Measurements from ENCODE around the gene USH2A. TPM values are rescaled to one million over a fixed set of nuclear protein-coding genes. Genes with fewer than 3 reads are reported as not detected.

The USH2A gene
- total RNA-seq, 2 donors from 2014 or later = 0.74 TPM; not detected in 1

DNA sequence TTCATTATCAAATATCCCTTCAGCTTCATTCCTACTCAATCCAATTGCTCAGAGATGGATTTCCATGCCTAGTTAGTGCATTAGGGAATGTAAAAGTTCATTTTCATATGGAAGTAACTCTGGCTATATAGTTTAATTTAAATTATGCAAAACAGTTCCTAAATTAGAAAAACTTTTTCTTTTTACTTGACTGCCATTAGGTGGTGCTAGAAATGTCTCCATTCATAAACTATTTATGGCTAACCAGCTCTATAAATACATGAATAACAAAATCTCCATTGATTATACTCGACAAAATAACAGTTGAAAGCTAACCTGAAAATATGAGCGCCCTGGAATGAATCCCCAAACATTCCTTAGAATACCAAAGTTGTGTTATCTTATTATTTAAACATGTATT, 311.4 kb downstream of the USH2A start:
- intact Hi-C loops (cut with DNase I) = no loop called here
- WGBS = 68% methylated on average over 2 of the region's 2 CpGs
- no peak for DNase-seq (ENCODE audit: low spot score)
- Histone ChIP-seq H3K4me1 (replicated peaks) (no peaks in the 10 kb centered on the region), H3K9me3 (no peaks in the 10 kb centered on the region), H3K4me3 (no peak overlapping the region), H3K36me3 (no peaks in the 10 kb centered on the region), H3K27me3 (replicated peaks; ENCODE audit: insufficient read depth) (no peaks in the 10 kb centered on the region), H3K27ac (no peak overlapping the region)
- TF ChIP-seq, protein P1, sequence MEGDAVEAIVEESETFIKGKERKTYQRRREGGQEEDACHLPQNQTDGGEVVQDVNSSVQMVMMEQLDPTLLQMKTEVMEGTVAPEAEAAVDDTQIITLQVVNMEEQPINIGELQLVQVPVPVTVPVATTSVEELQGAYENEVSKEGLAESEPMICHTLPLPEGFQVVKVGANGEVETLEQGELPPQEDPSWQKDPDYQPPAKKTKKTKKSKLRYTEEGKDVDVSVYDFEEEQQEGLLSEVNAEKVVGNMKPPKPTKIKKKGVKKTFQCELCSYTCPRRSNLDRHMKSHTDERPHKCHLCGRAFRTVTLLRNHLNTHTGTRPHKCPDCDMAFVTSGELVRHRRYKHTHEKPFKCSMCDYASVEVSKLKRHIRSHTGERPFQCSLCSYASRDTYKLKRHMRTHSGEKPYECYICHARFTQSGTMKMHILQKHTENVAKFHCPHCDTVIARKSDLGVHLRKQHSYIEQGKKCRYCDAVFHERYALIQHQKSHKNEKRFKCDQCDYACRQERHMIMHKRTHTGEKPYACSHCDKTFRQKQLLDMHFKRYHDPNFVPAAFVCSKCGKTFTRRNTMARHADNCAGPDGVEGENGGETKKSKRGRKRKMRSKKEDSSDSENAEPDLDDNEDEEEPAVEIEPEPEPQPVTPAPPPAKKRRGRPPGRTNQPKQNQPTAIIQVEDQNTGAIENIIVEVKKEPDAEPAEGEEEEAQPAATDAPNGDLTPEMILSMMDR (IDR thresholded peaks at IDR 0.05) = no peak
- TF ChIP-seq POLR2AphosphoS5 (IDR thresholded peaks at IDR 0.05) = no peak
- no peak for TF ChIP-seq POLR2A (IDR thresholded peaks at IDR 0.05)

DNA sequence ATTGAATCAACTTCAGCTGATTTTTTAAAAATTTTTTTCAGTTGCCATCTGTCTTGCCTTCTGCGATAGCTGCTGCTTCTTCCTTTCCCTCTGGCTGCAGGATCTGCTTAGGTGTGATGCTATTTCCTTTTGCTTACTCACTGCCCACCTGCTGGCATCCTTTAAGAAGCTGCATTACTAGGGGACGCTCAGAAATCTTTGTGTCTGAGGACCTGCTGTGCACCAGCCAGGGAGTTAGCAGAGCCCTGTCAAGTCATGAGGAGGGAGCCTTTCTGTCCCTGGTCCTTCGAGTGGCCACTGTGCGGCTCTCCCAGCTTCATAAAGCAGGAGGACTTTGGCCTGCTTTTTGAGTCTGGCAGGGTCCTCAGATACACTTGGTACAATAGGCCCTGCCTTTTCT, 327.8 kb downstream of the USH2A start:
- DNase-seq (ENCODE audit: low spot score) = no peak
- H3K4me3 ChIP-seq = no peak overlapping the region
- intact Hi-C loops (cut with DNase I) = no loop called here
- no peak overlapping the region for H3K27ac ChIP-seq
- H3K4me1 ChIP-seq (replicated peaks) = no peaks in the 10 kb centered on the region
- TF ChIP-seq POLR2A (IDR thresholded peaks at IDR 0.05) (no peak), POLR2AphosphoS5 (IDR thresholded peaks at IDR 0.05) (no peak)
- TF ChIP-seq, protein P1 (IDR thresholded peaks at IDR 0.05) = no peak
- WGBS = 64% methylated on average over 4 of the region's 4 CpGs
- H3K27me3 ChIP-seq (replicated peaks; ENCODE audit: insufficient read depth) = no peaks in the 10 kb centered on the region
- H3K36me3 ChIP-seq = no peaks in the 10 kb centered on the region
- no peaks in the 10 kb centered on the region for H3K9me3 ChIP-seq

DNA sequence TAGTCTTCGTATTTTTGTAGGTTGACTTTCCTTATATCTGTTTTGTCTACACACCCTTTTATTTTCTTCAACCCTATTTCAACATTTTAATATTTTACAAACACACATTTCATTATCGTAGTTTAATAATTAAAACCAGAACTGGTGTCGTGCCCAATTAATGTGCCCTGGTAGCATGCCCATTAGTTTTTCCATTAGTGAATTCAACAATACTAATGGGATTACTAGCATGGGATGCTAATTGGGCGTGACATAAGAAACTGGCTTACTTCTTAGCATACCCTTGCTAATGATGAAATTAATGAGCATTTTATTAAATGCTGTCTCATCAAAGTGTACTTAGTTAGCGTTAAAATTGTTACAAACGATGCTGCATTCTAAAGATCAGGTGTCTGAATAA, 332.7 kb downstream of the USH2A start:
- TF ChIP-seq, protein P1 (IDR thresholded peaks at IDR 0.05) = no peak
- TF ChIP-seq POLR2AphosphoS5 (IDR thresholded peaks at IDR 0.05) (no peak), POLR2A (IDR thresholded peaks at IDR 0.05) (no peak)
- WGBS = 88% methylated on average over 6 of the region's 6 CpGs
- intact Hi-C loops (cut with DNase I) = no loop called here
- no peak for DNase-seq (ENCODE audit: low spot score)
- H3K4me3 ChIP-seq = no peak overlapping the region
- H3K27me3 ChIP-seq (replicated peaks; ENCODE audit: insufficient read depth) = no peaks in the 10 kb centered on the region
- H3K4me1 ChIP-seq (replicated peaks) = no peaks in the 10 kb centered on the region
- no peaks in the 10 kb centered on the region for H3K36me3 ChIP-seq
- no peak overlapping the region for H3K27ac ChIP-seq
- H3K9me3 ChIP-seq = no peaks in the 10 kb centered on the region

DNA sequence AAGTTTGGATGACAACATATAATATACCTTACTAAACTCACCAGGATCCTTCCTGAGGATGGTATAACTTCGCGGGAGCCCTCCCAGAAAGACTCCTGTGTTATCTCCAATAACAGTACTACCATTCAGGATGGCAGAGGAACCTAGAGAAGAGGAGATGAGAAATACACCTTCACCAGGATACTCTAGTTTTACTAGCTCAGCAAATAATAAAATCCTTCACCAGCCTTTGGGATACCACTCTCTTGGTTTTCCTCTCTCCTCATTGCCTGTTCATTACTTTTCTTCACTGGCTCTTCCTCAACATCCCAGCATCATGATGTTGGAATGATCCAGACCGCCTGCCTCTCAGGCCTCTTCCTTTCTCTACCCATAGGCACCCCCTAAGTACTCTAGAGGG, 336.6 kb downstream of the USH2A start:
- DNase-seq (ENCODE audit: low spot score) = no peak
- H3K27me3 ChIP-seq (replicated peaks; ENCODE audit: insufficient read depth) = no peaks in the 10 kb centered on the region
- TF ChIP-seq POLR2A (IDR thresholded peaks at IDR 0.05) = no peak
- no peak for TF ChIP-seq POLR2AphosphoS5 (IDR thresholded peaks at IDR 0.05)
- TF ChIP-seq, protein P1 (IDR thresholded peaks at IDR 0.05) = no peak
- 97% methylated on average over 3 of the region's 3 CpGs for WGBS
- H3K4me1 ChIP-seq (replicated peaks) = no peaks in the 10 kb centered on the region
- intact Hi-C loops (cut with DNase I) = no loop called here
- H3K4me3 ChIP-seq = no peak overlapping the region
- H3K27ac ChIP-seq = no peak overlapping the region
- H3K36me3 ChIP-seq = no peaks in the 10 kb centered on the region
- H3K9me3 ChIP-seq = no peaks in the 10 kb centered on the region

DNA sequence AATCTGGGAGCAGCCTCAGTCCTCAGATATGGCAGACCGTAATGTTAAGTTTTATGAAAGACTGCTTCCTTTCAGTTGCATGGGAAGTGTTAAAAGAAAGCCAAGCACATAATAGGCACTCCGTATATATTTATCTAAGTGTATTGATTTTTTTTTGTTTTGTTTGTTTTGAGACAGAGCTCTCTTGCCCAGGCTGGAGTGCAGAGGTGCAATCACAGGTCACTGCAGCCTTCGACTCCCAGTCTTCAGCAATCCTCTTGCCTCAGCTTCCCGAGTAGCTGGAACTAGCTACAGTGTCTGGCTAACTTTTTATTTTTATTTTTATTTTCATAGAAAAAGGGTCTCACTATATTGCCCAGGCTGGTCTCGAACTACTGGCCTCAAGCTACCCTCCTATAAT, 341.8 kb downstream of the USH2A start:
- Histone ChIP-seq H3K27ac (no peak overlapping the region), H3K9me3 (no peaks in the 10 kb centered on the region), H3K36me3 (no peaks in the 10 kb centered on the region), H3K4me3 (no peak overlapping the region), H3K4me1 (replicated peaks) (no peaks in the 10 kb centered on the region), H3K27me3 (replicated peaks; ENCODE audit: insufficient read depth) (no peaks in the 10 kb centered on the region)
- WGBS = 68% methylated on average over 5 of the region's 5 CpGs
- no peak for DNase-seq (ENCODE audit: low spot score)
- no peak for TF ChIP-seq POLR2A (IDR thresholded peaks at IDR 0.05)
- TF ChIP-seq, protein P1 (IDR thresholded peaks at IDR 0.05) = no peak
- TF ChIP-seq POLR2AphosphoS5 (IDR thresholded peaks at IDR 0.05) = no peak
- intact Hi-C loops (cut with DNase I) = no loop called here

Measured in prostate gland (tissue), 2 donors.